ENCODE measurements around the gene EPN1.
A peak's percentile ranks its signal among the peaks of the same experiment; 100 is the strongest.

Gene EPN1

GRCh38 chr19:55680339-55681130 is 5.5 kb downstream of the EPN1 start:
- no peak for DNase-seq

GRCh38 chr19:55681131-55682092 is 6.4 kb downstream of the EPN1 start:
- DNase-seq: no peak

- DNase-seq: no peak
Observed at GRCh38 chr19:55683449-55684261, 8.6 kb downstream of the EPN1 start.

- DNase-seq: no peak
Observed at GRCh38 chr19:55684946-55685681, 10.1 kb downstream of the EPN1 start.

- DNase-seq: no peak
Observed at GRCh38 chr19:55685776-55686175, 10.8 kb downstream of the EPN1 start.

GRCh38 chr19:55686311-55687050 is 11.5 kb downstream of the EPN1 start:
- DNase-seq: no peak

- DNase-seq: no peak
Observed at GRCh38 chr19:55687281-55688201, 12.5 kb downstream of the EPN1 start.

- peak; percentile 84 for DNase-seq
Observed at GRCh38 chr19:55688422-55689218, 13.6 kb downstream of the EPN1 start.

- no peak for DNase-seq
Observed at GRCh38 chr19:55689411-55690108, 14.5 kb downstream of the EPN1 start.

- no peak for DNase-seq
Observed at GRCh38 chr19:55690109-55690768, 15.2 kb downstream of the EPN1 start.

- DNase-seq: no peak
Observed at GRCh38 chr19:55690769-55691545, 15.9 kb downstream of the EPN1 start.

GRCh38 chr19:55691561-55692481 is 16.8 kb downstream of the EPN1 start:
- no peak for DNase-seq

- no peak for DNase-seq
Observed at GRCh38 chr19:55692681-55693081, 17.7 kb downstream of the EPN1 start.

GRCh38 chr19:55693336-55693974 is 18.4 kb downstream of the EPN1 start:
- no peak for DNase-seq

- DNase-seq: no peak
Observed at GRCh38 chr19:55694241-55694655, 19.2 kb downstream of the EPN1 start.

All from right hindlimb (tissue), 1 donor.